ENCODE data around the gene SLC6A18.
"Not testable (repeated sequence)": the region's sequence is repeated elsewhere in the genome, so short reads cannot be mapped to it uniquely, and the experiment has no call there.

GRCh38 chr5:1275397-1276391, 50.5 kb downstream of the SLC6A18 start:
- TF ChIP-seq POLR2A (IDR thresholded peaks at IDR 0.05; ENCODE audit: low read length); GATA1 (IDR thresholded peaks at IDR 0.05; ENCODE audit: low read depth, low read length): not testable (repeated sequence)
